ENCODE data around the gene BCKDHB.

DNA sequence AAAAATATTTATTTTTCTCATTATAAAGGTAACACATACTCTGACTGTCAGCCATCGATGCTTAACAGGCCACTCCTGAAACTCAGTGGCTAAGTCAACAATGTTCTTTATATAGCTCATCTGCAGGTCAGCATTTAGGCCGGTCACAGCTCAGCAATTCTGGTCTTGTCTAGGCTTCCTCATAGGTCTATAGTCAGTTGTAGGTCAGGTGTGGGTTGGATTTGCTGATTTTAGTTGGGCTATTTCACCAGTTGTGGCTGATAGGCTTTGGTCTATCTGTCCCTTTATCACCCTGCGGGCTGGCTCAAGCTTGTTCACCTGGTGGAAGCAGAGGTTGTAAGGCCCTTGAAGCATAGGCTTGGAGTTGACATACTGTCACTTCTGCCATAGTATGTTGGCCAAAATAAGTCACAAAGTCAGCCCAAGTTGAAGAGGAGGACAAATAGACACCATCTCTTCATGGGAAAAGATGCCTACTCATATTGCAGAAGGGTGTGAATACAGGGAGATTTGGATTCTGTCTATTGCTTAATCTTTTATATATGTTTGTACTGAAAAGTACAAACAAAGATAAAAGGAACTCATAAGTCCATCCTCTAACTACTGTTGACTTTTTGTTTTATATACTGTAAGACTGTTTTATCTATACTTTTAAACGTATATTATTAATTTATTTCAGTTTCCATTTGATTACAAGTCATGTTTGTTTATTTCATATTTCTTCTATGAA, 75.0 kb downstream of the BCKDHB start:
- TF ChIP-seq, protein P1, sequence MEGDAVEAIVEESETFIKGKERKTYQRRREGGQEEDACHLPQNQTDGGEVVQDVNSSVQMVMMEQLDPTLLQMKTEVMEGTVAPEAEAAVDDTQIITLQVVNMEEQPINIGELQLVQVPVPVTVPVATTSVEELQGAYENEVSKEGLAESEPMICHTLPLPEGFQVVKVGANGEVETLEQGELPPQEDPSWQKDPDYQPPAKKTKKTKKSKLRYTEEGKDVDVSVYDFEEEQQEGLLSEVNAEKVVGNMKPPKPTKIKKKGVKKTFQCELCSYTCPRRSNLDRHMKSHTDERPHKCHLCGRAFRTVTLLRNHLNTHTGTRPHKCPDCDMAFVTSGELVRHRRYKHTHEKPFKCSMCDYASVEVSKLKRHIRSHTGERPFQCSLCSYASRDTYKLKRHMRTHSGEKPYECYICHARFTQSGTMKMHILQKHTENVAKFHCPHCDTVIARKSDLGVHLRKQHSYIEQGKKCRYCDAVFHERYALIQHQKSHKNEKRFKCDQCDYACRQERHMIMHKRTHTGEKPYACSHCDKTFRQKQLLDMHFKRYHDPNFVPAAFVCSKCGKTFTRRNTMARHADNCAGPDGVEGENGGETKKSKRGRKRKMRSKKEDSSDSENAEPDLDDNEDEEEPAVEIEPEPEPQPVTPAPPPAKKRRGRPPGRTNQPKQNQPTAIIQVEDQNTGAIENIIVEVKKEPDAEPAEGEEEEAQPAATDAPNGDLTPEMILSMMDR (IDR thresholded peaks at IDR 0.05) = no peak
- TF ChIP-seq ESRRA (CRISPR knock-in tag; IDR thresholded peaks at IDR 0.05; ENCODE audit: borderline replicate concordance) = no peak

Measured in WTC11 (cell line).